ENCODE results near the gene ARMC5.
"Not testable (repeated sequence)": the region's sequence is repeated elsewhere in the genome, so short reads cannot be mapped to it uniquely, and the experiment has no call there.

ARMC5 gene

DNA sequence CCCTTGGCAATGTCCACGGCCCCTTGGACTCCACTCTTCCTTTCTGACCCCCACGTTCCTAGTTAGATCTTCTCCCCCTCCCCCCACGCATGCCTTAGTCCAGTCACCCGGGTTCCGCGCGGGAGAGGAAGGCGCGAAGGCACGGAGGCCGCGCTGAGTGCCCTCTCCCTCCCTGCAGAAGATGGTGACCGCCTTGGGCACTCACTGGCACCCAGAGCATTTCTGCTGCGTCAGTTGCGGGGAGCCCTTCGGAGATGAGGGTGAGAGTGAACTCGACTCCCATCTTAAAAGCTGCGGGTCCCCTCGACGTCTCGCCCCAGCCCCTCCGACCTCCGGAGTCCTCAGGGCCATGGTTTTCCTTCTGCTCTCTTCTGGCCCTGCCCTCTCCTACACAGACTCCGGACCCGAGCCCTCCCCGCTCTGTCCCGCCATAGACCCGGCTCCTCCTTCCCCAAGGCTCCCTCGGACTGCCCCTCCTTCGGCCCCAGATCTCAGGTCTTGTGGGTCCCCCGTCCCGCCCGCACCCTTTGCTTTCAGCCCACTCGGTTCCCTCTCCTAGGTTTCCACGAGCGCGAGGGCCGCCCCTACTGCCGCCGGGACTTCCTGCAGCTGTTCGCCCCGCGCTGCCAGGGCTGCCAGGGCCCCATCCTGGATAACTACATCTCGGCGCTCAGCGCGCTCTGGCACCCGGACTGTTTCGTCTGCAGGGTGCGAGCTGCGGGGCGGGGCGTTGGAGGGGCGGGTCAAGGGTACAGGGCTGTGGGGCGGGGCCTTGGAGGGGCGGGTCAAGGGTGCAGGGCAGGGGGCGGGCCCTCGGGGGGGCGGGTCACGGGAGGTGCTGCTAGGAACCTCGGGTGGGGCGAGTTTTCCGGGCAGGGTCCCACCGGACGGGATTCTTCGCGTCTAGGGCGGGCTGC lies 17.3 kb downstream of the ARMC5 start:
- TF ChIP-seq, protein P1, sequence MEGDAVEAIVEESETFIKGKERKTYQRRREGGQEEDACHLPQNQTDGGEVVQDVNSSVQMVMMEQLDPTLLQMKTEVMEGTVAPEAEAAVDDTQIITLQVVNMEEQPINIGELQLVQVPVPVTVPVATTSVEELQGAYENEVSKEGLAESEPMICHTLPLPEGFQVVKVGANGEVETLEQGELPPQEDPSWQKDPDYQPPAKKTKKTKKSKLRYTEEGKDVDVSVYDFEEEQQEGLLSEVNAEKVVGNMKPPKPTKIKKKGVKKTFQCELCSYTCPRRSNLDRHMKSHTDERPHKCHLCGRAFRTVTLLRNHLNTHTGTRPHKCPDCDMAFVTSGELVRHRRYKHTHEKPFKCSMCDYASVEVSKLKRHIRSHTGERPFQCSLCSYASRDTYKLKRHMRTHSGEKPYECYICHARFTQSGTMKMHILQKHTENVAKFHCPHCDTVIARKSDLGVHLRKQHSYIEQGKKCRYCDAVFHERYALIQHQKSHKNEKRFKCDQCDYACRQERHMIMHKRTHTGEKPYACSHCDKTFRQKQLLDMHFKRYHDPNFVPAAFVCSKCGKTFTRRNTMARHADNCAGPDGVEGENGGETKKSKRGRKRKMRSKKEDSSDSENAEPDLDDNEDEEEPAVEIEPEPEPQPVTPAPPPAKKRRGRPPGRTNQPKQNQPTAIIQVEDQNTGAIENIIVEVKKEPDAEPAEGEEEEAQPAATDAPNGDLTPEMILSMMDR (IDR thresholded peaks at IDR 0.05; ENCODE audit: low read depth, low read length, missing control alignments), result no peak
- DNase-seq (ENCODE audit: low read depth), result no peak
- in situ Hi-C loops (cut with HindIII; ENCODE audit: low sequenced_read_pairs), result no loop called here
- H3K4me3 ChIP-seq (ENCODE audit: low read depth, low read length), result no peak overlapping the region

DNA sequence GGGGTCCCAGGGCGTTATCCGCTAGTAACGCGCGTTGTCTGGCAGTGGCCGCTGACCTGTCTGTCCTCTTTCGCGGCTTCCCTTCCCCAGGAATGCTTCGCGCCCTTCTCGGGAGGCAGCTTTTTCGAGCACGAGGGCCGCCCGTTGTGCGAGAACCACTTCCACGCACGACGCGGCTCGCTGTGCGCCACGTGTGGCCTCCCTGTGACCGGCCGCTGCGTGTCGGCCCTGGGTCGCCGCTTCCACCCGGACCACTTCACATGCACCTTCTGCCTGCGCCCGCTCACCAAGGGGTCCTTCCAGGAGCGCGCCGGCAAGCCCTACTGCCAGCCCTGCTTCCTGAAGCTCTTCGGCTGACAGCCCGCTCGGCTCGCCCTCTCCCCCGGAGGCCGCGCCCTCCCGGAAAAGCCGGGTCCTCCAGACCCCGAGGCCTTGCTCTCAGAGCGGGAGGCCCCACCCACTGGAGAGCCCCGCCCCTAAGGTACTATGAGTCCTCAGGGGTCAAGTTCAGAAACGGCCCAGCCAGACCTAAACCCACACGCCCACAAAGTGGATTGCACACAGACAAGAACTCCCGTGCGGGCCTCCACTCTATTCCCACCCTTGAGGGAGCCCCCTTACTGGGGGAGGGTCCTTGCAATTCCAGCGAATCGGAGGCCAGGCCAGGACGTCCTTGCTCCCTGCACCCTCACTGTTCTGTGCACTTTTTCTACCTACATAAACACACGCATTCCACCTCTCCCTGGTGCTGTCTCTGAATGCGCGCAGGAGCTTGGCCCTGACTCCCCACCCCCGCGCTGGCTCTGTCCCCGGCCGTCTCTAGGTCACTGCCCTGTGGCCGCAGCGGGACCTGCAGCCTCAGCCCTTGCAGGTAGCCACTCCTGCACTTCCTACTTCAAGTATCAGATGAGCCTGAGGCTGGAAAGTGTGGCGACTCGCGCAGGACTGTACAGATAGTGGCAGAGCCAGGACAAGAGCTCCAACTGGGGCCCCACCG lies 18.2 kb downstream of the ARMC5 start:
- TF ChIP-seq, protein P1 (IDR thresholded peaks at IDR 0.05; ENCODE audit: low read depth, low read length, missing control alignments), result no peak
- H3K4me3 ChIP-seq (ENCODE audit: low read depth, low read length), result no peak overlapping the region
- in situ Hi-C loops (cut with HindIII; ENCODE audit: low sequenced_read_pairs), result no loop called here
- DNase-seq (ENCODE audit: low read depth), result no peak

DNA sequence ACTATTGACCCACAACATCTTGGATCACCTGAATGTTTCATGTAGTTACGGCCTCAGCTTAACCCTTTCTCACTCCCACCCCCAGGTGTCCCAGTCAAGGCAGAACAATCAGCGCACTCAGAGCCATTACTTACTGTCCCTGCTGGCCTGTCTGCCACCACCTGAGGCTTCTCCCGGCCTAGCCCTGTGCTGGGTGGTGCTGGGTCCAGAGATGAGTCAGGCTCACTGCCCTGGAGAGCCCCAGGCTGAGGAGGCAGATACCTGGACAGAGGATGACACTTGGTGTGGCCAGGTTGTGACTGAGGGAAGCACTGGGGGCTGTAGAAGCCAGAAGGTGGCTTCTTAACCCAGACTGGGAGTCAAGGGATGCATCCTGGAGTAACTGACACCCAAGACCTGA lies 19.7 kb downstream of the ARMC5 start:
- TF ChIP-seq, protein P1 (IDR thresholded peaks at IDR 0.05; ENCODE audit: low read depth, low read length, missing control alignments), result no peak
- H3K4me3 ChIP-seq (ENCODE audit: low read depth, low read length), result no peak overlapping the region
- in situ Hi-C loops (cut with HindIII; ENCODE audit: low sequenced_read_pairs), result no loop called here
- DNase-seq (ENCODE audit: low read depth), result no peak

DNA sequence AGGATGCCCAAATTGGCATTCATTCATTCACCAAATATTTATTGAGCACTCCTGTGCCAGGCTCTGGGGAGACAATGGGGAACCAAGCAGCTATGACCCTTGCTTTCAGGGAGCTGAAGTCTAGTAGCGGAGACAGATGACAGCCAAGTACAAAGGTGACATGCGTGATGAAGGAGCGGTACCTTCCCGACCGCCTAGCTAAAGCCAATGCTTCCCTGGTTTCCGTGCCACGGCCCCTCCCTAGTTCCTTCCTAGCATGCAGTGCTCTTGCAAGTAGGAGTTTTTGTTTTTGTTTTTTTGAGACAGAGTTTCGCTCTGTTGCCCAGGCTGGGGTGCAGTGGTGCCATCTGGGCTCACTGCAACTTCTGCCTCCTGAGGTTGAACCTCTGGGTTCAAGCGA lies 20.4 kb downstream of the ARMC5 start:
- no peak for DNase-seq (ENCODE audit: low read depth)
- H3K4me3 ChIP-seq (ENCODE audit: low read depth, low read length), result no peak overlapping the region
- TF ChIP-seq, protein P1 (IDR thresholded peaks at IDR 0.05; ENCODE audit: low read depth, low read length, missing control alignments), result no peak
- in situ Hi-C loops (cut with HindIII; ENCODE audit: low sequenced_read_pairs), result no loop called here

DNA sequence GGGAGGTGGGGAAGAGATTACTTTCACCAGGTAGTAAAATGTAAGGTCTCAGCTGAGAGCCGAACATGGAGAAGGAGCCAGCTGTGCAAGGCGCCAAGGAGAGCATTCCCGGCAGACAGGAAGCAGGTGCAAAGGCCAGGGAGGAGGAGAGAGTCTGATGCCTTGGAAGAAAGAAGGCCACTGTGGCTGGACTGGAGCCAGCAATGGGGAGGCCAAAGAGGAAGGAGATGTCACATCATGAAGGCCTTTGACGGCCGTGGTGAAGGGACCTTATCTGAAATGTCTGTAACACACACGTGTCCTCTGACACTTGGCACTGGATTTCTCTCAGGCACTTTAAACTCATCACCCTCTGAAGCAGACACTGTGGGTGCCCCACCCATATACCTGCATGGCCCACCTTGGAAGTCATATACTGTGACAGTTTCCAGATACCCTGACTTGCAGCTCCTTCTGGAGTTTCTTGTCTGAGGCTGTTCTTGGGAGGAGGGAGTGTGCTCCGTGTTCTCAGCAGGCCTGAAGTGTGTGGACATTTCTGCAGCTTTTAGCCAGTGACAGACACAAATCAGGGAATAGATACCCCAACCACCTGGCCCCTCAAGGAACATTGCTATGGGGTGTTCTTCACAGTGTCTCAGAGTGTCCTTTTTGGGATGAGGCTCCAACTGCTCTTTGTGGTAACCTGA lies 21.7 kb downstream of the ARMC5 start:
- TF ChIP-seq, protein P1 (IDR thresholded peaks at IDR 0.05; ENCODE audit: low read depth, low read length, missing control alignments), result no peak
- no peak for DNase-seq (ENCODE audit: low read depth)
- in situ Hi-C loops (cut with HindIII; ENCODE audit: low sequenced_read_pairs), result no loop called here
- no peak overlapping the region for H3K4me3 ChIP-seq (ENCODE audit: low read depth, low read length)

DNA sequence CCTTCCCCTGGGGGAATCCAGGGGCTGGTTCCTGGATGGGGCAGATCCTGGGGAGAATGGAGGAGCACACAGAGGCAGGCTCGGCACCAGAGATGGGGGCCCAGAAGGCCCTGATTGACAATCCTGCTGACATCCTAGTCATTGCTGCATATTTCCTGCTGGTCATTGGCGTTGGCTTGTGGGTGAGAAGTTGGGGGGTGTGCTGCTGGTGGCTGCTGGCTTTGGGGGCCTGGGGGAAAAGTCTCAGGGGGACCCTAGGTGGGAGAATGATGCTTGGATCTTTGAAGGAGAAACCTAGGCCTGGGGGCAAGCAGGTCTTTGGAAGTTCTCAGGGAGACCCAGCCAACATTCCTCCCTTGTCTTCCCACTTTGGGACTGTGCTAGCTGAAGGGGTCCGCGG lies 23.8 kb downstream of the ARMC5 start, which contains the start of gene SLC5A2:
SLC5A2 (plus strand) TSS at position 43 of the 400 bp plus-strand sequence; CDS start at position 57, 14 bp downstream.
- no peak for DNase-seq (ENCODE audit: low read depth)
- no peak within 1 kb of the TSS for H3K4me3 ChIP-seq (ENCODE audit: low read depth, low read length)
- in situ Hi-C loops (cut with HindIII; ENCODE audit: low sequenced_read_pairs), result no loop called here
- TF ChIP-seq, protein P1 (IDR thresholded peaks at IDR 0.05; ENCODE audit: low read depth, low read length, missing control alignments), result no peak

DNA sequence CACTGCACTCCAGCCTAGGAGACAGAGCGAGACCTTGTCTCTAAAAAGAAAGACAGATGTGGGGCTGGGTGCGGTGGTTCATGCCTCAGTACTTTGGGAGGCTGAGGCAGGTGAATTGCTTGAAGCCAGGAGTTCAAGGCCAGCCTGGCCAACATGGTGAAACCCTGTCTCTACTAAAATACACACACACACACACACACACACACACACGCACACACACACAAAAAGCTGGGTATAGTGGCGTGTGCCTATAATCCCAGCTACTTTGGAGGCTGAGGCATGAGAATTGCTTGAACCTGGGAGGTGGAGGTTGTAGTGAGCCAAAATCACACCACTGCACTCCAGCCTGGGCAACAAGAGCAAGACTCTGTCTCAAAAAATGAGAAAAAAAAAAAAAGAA lies 24.7 kb downstream of the ARMC5 start:
- in situ Hi-C loops (cut with HindIII; ENCODE audit: low sequenced_read_pairs); DNase-seq (ENCODE audit: low read depth); H3K4me3 ChIP-seq (ENCODE audit: low read depth, low read length): not testable (repeated sequence)

All from astrocyte of the cerebellum (primary cell).